Measurements from ENCODE around the gene BEND6.

- TF ChIP-seq PAX8 (IDR thresholded peaks at IDR 0.05), result no peak
- 0 out of 2 replicates have a peak, but pooled peaks have one; percentile 32 for TF ChIP-seq SIN3A (IDR thresholded peaks at IDR 0.05; ENCODE audit: low read depth, low read length)
- TF ChIP-seq ZZZ3 (IDR thresholded peaks at IDR 0.05; ENCODE audit: control insufficient read depth, insufficient read length, low read depth), result no peak
- TF ChIP-seq SUPT20H (IDR thresholded peaks at IDR 0.05; ENCODE audit: borderline replicate concordance, control insufficient read depth, low read depth, low read length), result no peak
Observed at GRCh38 chr6:56954403-56955170, at the start of gene BEND6.
